Natural killer cell (primary cell): ENCODE results near the gene CCDC88C. TPM values are rescaled to one million over a fixed set of nuclear protein-coding genes. Genes with fewer than 3 reads are reported as not detected.

Experiments used
- ATAC-seq, 3 donors: fragments of 150-1000 bp in 2 of 3; fragments of 200-7000 bp in 1 of 3; cut with Tn5 transposase; 1 replicate in 1 of 3; 2 replicates in 2 of 3; pipeline ENCODE4 v1.10.0; 2021; ENCODE audit warnings: mild to moderate bottlenecking in 2 of 3, moderate library complexity in 2 of 3
- DNase-seq, 2 donors: peaks; one replicate each; pipeline versions ENCODE4 v3.0.0 to v3.0.0-alpha.2; 2013 to 2021; ENCODE audit warnings: mixed read lengths in 1 of 2
- H3K27ac ChIP-seq: one replicate; pipeline ENCODE4 v1.5.1; 2013; ENCODE audit warnings: mild to moderate bottlenecking, low read length
- H3K27me3 ChIP-seq: one replicate; pipeline ENCODE4 v1.6.1; 2013; ENCODE audit warnings: low read length; ENCODE audit not compliant: control insufficient read depth, insufficient read depth
- H3K36me3 ChIP-seq: one replicate; pipeline ENCODE4 v1.6.1; 2013; ENCODE audit warnings: low read length; ENCODE audit not compliant: control insufficient read depth, insufficient read depth
- H3K4me1 ChIP-seq: one replicate; pipeline ENCODE4 v1.6.1; 2013; ENCODE audit warnings: low read length; ENCODE audit not compliant: control insufficient read depth, insufficient read depth
- H3K4me3 ChIP-seq: one replicate; pipeline ENCODE4 v1.5.1; 2013; ENCODE audit warnings: low read length
- H3K9me3 ChIP-seq: one replicate; pipeline ENCODE4 v1.6.1; 2013; ENCODE audit warnings: low read length; ENCODE audit not compliant: control insufficient read depth, insufficient read depth
- H3K27ac Mint-ChIP-seq, 2 donors: one replicate each; pipeline ENCODE4 v1.8.0; 2022; ENCODE audit warnings: mild to moderate bottlenecking in 2 of 2, mixed read lengths in 2 of 2, moderate library complexity in 1 of 2
- H3K27me3 Mint-ChIP-seq, 2 donors: one replicate each; pipeline ENCODE4 v1.8.0; 2022; ENCODE audit warnings: low read depth in 2 of 2, mixed read lengths in 2 of 2
- H3K36me3 Mint-ChIP-seq: one replicate; pipeline ENCODE4 v1.8.0; 2022; ENCODE audit warnings: mixed read lengths
- H3K4me1 Mint-ChIP-seq, 2 donors: one replicate each; pipeline ENCODE4 v1.8.0; 2022; ENCODE audit warnings: mixed read lengths in 2 of 2
- H3K4me3 Mint-ChIP-seq: one replicate; pipeline ENCODE4 v1.8.0; 2022; ENCODE audit warnings: mild to moderate bottlenecking, moderate library complexity, mixed read lengths
- H3K9me3 Mint-ChIP-seq, 2 donors: one replicate each; pipeline ENCODE4 v1.8.0; 2022; ENCODE audit warnings: mixed read lengths in 2 of 2
- CTCF ChIP-seq: fragments of 200-600 bp; IDR thresholded peaks from one replicate; pipeline ENCODE4 v1.8.0; 2022; ENCODE audit warnings: antibody characterized with exemption
- WGBS: methylation state at CpG from one replicate; pipeline ENCODE4 v1.1.7; 2013; ENCODE audit warnings: missing lambda C conversion rate; ENCODE audit not compliant: insufficient coverage; 5-methylcytosine and 5-hydroxymethylcytosine counted together
- intact Hi-C: fragments of 100-400 bp; cut with micrococcal nuclease; formaldehyde crosslinking; loops from one replicate; pipeline ENCODE4 v1.14.2; 2022
- total RNA-seq, 4 donors: library from RNA; stranded (reverse); fragments of 120-200 nt in 1 of 4; gene quantifications; one replicate each; pipeline versions ENCODE4 v1.2.3 to v1.2.4, GENCODE V29; 2013 to 2022

CCDC88C gene
- total RNA-seq, 3 donors from 2014 or later (not counting 1 experiment from before 2014, with no cell fraction given): 432 to 516 (median 438) TPM

- H3K27me3 Mint-ChIP-seq: no peaks in the 10 kb centered on the region
- DNase-seq: no peak
- peaks cover 16 to 19% of the 10 kb centered on the region in 2 donors for H3K4me1 Mint-ChIP-seq
- no peaks in the 10 kb centered on the region for H3K9me3 Mint-ChIP-seq
- H3K4me3 Mint-ChIP-seq: peak overlapping the region; percentile 40
- no peaks in the 10 kb centered on the region for H3K36me3 Mint-ChIP-seq
- TF ChIP-seq CTCF: no peak
- 28% methylated on average over 12 of the region's 12 CpGs for WGBS
- H3K27me3 ChIP-seq: no peaks in the 10 kb centered on the region
- H3K4me3 ChIP-seq: no peak overlapping the region
- H3K4me1 ChIP-seq: peaks cover 12% of the 10 kb centered on the region
- H3K27ac ChIP-seq: peak overlapping the region; percentile 42
- intact Hi-C loops: no loop called here
- peak overlapping the region; percentile 85 to 90 for H3K27ac Mint-ChIP-seq
- no peaks in the 10 kb centered on the region for H3K9me3 ChIP-seq
- no peak for ATAC-seq
- H3K36me3 ChIP-seq: peaks cover 92% of the 10 kb centered on the region
These were observed 124.3 kb downstream of the CCDC88C start for GRCh38 chr14:91293281-91293680.

DNA sequence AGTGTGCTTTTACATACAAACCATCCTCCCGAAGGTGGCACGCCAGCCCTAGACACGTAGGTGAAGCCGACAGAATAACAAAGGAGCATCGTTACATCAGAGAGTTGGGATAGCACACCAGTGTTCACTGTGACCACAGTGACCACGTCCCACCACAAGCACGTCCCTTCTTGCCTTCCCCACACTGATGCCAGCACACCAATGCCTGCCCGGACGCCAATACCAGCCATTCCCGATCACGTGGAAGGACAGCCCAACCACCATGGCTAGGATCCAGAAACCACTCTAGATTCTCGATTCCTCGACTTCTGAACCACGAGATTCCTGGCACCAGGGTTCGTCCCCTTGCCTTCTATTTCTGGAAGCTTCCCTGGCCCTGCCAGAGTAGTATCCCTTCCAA is 125.1 kb downstream of the CCDC88C start:
- DNase-seq (peak in 1 of 2 donors; percentile 30), ATAC-seq (peak in 2 of 3 donors; percentile 36 to 52)
- WGBS: 67% methylated on average over 15 of the region's 15 CpGs
- no peaks in the 10 kb centered on the region for H3K27me3 ChIP-seq
- Mint-ChIP-seq H3K27ac (peak overlapping the region; percentile 85 to 90), H3K4me3 (no peak overlapping the region), H3K4me1 (peaks cover 16 to 19% of the 10 kb centered on the region in 2 donors), H3K27me3 (no peaks in the 10 kb centered on the region), H3K9me3 (no peaks in the 10 kb centered on the region), H3K36me3 (no peaks in the 10 kb centered on the region)
- H3K36me3 ChIP-seq: peaks cover 92% of the 10 kb centered on the region
- H3K4me1 ChIP-seq: peaks cover 12% of the 10 kb centered on the region
- no peak for TF ChIP-seq CTCF
- no peak overlapping the region for H3K27ac ChIP-seq
- no peaks in the 10 kb centered on the region for H3K9me3 ChIP-seq
- intact Hi-C loops: no loop called here
- no peak overlapping the region for H3K4me3 ChIP-seq

DNA sequence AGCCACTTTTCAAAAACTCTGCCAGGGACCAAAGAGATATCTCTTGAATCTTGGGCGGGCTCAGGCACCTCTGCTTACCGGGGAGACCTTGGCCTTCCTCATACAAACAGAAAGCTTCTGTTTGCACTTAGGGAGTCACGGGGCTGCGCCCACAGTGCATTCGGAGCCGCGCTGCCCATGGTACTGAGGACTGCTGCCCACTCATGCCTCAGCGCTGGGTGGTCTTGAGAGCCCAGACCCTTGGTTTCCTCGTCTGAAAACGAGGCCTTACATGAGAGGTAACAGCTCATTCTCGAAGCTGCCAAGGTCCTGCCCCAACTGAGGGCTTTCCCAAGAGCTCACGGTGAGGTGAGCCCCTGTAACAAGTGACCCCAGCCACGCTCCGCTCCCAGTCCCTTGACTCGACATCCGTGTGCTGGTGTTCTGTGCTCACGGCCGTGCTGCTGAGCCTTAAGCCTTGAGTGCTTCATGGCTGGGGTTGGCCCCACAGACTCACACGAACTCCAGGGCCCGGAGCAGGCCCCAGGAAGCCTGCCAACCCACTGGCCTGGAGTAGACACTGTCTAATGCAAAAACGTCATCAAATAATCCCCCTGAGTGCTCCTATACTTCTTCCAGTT is 125.7 kb downstream of the CCDC88C start:
- Mint-ChIP-seq H3K36me3 (peaks cover under 1% of the 10 kb centered on the region), H3K4me1 (peaks cover 16 to 19% of the 10 kb centered on the region in 2 donors), H3K9me3 (no peaks in the 10 kb centered on the region), H3K27me3 (no peaks in the 10 kb centered on the region), H3K27ac (peak overlapping the region; percentile 85 to 90), H3K4me3 (no peak overlapping the region)
- Histone ChIP-seq H3K9me3 (no peaks in the 10 kb centered on the region), H3K4me1 (peaks cover 12% of the 10 kb centered on the region), H3K4me3 (no peak overlapping the region), H3K27ac (no peak overlapping the region), H3K27me3 (no peaks in the 10 kb centered on the region), H3K36me3 (peaks cover 91% of the 10 kb centered on the region)
- no peak for DNase-seq
- ATAC-seq: peak in 1 of 3 donors; percentile 5
- intact Hi-C loops: no loop called here
- no peak for TF ChIP-seq CTCF
- WGBS: 95% methylated on average over 21 of the region's 21 CpGs

- Mint-ChIP-seq H3K4me3 (no peak overlapping the region), H3K9me3 (no peaks in the 10 kb centered on the region), H3K4me1 (peaks cover 18 to 21% of the 10 kb centered on the region in 2 donors), H3K36me3 (peaks cover 9% of the 10 kb centered on the region), H3K27ac (peak overlapping the region; percentile 85 to 90), H3K27me3 (no peaks in the 10 kb centered on the region)
- H3K27me3 ChIP-seq: no peaks in the 10 kb centered on the region
- H3K4me1 ChIP-seq: peaks cover 18% of the 10 kb centered on the region
- DNase-seq (no peak), ATAC-seq (no peak)
- 95% methylated on average over 9 of the region's 10 CpGs for WGBS
- no peak overlapping the region for H3K27ac ChIP-seq
- no peak overlapping the region for H3K4me3 ChIP-seq
- no peaks in the 10 kb centered on the region for H3K9me3 ChIP-seq
- intact Hi-C loops: no loop called here
- no peak for TF ChIP-seq CTCF
- peaks cover 91% of the 10 kb centered on the region for H3K36me3 ChIP-seq
These were observed 126.6 kb downstream of the CCDC88C start for GRCh38 chr14:91290986-91291385.
